ENCODE measurements around the gene ARID2.

ARID2 gene

GRCh38 chr12:45853550-45853949 is 124.0 kb downstream of the ARID2 start:
- no peak for DNase-seq (ENCODE audit: low read depth)

DNA sequence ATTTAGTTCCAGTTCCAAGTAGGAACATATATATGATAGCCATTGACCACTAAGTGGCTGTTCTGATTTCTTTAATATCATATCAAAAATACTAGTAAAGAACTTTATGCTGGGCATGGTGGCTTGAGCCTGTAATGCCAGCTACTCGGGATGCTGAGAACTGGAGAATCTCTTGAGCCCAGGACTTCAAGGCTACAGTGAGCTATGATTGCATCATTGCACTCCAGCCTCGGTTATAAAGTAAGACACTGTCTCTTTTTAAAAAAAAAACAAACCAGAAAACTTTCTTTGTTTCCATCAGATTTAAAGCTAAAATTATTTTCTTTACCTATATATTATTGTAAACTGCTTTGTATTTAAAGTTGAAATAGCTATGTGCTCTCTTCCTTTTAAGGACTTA is 133.8 kb downstream of the ARID2 start:
- DNase-seq (ENCODE audit: low read depth), result no peak

- no peak for DNase-seq (ENCODE audit: low read depth)
Measured at GRCh38 chr12:45866299-45866698, 136.8 kb downstream of the ARID2 start.

DNA sequence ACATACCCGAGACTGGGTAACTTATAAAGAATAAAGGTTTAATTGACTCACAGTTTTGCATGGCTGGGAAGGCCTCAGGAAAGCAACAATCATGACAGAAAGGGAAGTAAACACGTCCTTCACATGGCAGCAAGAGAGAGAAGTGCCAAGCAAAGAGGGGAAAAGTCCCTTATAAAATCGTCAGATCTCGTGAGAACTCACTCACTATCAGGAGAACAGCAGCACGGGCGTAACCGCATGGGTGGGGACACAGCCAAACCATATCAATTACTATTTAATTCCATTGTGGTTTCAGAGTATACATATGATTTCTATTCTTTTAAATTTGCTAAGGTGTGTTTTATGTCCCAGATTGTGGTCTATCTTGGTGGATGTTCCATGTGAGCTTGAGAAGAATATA is 142.9 kb downstream of the ARID2 start:
- DNase-seq (ENCODE audit: low read depth), result no peak

GRCh38 chr12:45877069-45877468 is 147.6 kb downstream of the ARID2 start:
- no peak for DNase-seq (ENCODE audit: low read depth)

DNA sequence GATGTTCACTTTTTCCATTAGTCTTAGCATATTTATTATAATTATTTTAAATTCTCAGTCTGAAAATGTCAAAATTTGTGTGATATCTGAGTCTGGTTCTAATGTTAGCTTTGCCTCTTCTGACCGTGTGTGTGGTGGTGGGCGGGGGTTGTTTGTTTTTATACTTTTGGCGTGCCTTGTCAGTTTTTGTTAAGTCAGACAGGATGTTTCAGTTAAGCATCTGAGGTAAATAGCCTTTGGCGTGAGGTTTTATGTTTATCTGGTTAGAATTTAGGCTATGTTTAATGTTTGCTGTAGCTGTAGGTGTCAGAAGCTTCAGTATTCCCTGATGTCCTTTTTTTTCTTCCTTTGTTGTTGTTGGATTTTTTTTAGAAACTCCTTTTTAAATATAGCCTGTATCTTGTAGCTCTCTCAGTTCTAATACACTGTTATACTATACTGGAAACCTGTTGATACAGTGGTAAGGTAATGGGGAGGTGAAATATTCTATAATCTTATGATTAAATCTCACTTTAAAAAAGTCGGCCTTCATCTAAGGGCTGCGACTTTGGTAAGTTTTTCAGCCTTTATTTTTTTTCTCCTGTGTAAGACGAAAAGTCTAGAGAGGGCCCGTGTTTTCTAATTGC is 149.2 kb downstream of the ARID2 start:
- no peak for DNase-seq (ENCODE audit: low read depth)

DNA sequence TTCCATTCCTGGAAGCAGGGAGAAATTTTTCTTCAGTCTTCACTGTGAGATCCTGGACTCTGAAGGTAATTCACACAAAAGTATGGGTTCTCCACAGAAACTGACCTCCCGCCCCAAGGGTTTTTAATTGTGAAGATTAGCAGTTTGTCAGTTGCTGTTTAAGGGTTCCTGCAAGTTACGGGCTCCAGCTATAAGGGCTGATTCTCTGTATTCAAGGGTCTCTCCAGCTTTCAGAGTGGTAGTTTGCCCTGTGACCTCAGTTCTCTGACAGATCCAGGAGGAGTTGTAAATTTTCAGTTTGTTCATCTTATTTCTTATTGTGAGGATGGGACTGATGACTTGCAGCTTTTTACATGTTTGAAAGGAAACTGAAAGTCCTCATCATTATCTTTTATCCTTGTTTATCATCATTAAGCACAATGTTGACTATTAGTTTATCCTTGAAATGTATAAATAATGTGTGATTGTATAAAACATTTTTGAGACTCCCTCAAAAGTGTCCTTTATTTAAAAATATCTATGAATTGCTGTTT is 149.9 kb downstream of the ARID2 start:
- no peak for DNase-seq (ENCODE audit: low read depth)

- DNase-seq (ENCODE audit: low read depth), result no peak
Measured at GRCh38 chr12:45880533-45880932, 151.0 kb downstream of the ARID2 start.

GRCh38 chr12:45883187-45883586 is 153.7 kb downstream of the ARID2 start:
- DNase-seq (ENCODE audit: low read depth), result no peak

DNA sequence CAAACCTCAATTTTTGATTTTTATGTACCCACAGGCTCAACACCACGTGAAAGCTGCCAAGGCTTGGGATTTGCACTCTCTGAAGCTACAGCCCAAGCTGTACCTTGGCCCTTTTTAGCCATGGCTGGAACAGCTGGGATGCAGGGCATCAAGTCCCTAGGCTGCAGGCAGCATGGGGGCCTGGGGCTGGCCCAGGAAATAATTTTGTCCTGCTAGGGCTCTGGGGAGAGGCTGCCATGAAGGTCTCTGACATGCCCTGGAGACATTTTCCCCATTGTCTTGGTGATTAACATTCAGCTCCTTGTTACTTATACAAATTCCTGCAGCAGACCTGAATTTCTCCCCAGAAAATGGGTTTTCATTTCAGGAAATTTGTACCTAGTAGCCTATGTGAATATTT is 157.2 kb downstream of the ARID2 start:
- no peak for DNase-seq (ENCODE audit: low read depth)

- no peak for DNase-seq (ENCODE audit: low read depth)
Measured at GRCh38 chr12:45887544-45887943, 158.0 kb downstream of the ARID2 start.

DNA sequence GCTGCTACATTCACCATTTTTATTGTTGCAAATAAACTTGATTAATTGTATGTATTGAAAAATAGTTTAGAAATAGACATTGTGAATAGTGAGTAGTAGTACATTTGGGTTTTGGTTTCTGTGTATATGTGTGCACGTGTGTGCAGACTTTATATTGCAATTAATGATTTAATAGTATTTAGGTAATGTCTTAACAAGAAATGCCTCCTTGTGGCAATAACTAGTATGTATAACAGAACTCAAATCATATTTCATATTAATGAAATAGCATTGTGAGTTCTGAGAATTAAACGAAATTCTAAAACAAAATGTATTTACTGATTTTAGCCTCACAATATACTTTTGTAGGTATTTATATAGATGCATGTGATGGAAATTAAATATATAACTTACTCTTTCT is 160.8 kb downstream of the ARID2 start:
- no peak for DNase-seq (ENCODE audit: low read depth)

DNA sequence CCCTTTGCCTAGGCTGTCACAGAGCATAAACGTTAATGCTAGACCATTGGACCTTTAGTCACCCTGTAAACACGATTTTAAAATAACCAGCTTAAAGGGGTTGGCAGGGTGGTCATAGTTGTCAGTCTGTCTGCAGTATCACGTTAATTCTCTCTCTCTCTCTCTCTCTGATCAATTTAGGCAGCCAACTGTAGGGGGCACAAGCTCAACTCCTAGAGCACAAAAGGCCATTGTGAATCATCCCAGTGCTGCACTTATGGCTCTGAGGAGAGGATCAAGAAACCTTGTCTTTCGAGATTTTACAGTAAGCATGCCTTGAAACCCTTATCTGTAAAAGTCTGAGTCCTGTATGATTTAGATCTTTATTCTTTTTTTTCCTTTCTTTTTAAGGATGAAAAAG is 163.7 kb downstream of the ARID2 start:
- DNase-seq (ENCODE audit: low read depth), result no peak

DNA sequence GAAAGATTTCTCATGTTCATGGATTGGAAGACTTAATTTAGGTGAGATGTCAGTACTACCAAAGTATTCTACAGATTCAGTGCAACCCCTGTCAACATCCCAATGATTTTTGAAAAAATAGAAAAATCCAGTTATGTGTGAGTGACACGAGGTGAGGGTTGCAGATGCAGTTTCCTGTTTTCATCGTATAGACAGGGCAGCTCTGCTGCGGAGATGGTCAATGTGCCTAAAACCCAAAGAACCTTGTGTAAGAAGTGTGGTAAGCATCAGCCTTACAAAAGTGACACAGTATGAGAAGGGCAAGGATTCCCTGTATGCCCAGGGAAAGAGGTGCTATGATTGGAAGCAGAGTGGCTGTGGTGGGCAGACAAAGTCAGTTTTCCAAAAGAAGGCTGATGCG is 166.5 kb downstream of the ARID2 start:
- no peak for DNase-seq (ENCODE audit: low read depth)

DNA sequence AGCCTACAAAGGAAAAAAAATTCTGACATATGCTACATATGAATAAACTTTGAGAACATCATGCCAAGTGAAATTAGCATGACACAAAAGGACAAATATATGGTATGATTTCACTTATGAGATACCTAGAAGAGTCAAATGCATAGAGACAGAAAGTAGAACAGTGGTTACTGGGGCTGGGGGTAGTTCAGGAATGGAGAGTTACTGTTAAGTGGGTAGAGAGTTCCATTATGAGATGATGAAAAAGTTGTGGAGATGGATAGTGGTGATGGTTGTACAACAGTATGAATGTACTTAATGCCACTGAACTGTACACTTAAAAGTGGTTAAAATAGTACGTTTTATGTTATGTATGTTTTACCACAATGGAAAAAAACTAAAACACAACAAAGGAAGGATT is 168.6 kb downstream of the ARID2 start:
- no peak for DNase-seq (ENCODE audit: low read depth)

DNA sequence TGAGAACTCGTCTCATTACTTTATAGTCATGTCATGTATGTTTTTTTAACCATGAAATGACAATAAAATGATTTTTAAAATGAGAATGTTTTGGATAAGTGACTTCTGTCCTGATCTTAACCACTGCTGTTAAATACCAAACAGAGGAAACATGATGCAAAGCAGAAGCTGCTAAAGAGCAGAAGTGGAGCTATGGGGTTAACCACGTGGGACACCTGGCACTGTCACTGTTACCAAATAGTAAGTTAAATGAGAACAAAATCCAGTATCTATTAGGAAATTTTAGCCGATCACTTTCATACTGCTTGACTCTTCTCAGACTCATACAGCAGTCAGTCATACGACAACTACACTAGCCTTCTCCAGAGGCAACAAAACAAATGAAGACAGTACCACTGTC is 178.4 kb downstream of the ARID2 start:
- DNase-seq (ENCODE audit: low read depth), result no peak

DNA sequence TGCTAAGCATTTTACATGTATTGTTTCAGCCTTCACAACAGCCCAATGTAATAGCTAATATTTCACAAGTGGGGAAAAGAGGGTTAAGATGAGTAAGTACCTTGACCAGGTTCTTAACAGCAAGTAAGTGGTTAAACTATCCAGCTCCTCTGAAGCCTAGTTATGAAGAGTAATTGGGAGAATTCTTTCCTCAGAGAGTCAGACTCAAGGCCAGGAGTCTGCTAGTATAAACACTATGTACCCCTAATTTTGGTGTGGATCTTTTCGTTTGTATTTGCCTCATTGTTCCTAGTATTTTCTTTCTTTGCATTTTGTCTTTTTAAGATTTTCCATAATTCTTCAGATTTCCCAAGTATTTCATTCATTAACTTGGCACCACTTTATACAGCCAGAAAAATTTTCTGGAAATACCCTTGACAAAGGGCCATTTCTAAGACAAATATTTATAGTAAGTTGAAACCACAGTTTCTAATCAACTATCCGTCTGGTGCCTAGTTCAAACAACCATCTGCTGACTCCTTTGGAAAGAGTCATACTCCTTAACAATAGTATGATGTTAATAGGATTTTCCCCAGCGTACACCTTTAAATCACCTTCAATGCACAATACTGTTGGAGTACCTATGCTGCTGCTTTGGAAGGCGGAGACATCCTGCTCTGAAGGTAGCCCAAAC is 179.7 kb downstream of the ARID2 start:
- DNase-seq (ENCODE audit: low read depth), result no peak

DNA sequence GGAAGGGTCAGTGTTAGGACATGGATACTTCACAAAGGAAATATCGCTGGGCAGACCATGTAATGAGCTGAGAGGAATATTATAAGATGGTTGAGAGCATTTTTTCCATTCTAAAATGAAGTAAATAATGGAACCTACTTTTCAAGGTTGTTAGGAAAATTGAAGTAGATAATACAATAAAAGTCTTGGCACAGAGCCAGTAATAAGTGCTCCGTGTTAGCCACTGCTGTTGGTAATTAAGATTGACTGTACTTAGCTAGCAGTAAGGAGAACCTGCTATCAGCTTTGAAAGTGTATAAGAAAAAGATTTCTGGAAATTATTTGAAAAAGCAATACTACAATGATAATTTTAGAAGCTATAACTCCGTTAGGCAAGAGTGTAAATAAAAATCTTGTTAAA is 183.3 kb downstream of the ARID2 start:
- DNase-seq (ENCODE audit: low read depth), result no peak

DNA sequence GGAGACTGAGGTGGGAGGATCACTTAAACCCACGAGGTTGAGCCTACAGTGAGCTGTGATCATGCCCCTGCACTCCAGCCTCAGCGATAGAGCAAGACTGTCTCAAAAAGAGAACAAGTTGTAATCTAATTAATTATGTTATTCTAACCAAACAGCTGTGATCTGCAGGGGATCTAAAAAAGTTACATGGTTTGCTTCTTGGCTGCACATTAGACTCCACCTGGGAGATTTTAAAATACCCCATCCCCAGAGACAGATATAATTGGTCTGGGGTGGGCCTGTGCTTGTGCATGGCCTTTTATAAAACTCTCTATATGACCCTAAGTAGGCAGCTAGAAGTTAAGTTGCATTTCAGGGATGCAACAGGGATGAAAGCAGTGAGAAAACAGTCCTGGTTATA is 184.1 kb downstream of the ARID2 start:
- DNase-seq (ENCODE audit: low read depth), result no peak

DNA sequence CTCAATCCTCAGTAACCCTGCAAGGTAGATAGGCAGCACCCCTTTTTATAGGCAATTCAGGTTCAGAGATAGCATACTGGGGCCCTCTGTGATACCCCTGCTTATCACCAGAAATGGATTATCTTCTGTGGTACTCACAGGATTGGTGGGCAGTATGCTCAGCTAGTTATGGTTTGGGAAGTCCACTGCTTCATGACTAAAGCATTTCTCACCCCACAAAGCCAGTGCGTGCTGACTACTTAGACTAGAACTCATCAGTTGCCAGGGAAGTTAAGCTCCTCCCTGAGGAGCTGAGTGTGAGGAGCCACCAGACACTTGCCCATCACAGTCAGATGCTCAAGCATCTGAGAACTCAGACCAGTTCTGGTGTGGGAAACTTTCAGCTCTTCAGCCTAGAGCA is 184.6 kb downstream of the ARID2 start:
- DNase-seq (ENCODE audit: low read depth), result no peak

DNA sequence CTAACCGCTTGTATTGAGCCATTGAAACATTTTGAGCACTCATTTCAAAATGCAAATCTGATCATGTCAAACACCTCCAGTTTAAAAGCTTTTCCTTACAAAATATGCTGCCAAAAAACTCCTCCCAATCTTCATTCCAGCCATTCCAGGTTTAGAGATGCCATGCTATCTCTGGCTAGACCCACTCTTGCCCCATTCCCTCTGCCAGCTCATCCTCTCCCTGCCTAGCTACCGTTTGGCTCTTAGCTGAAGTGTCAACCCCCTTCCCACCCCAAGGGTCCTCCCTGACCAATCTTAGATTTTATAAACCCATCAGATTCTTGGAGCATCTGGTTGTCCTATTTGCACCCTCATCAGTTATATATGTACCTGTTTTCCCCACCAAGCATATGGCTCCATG is 185.9 kb downstream of the ARID2 start:
- DNase-seq (ENCODE audit: low read depth), result no peak

DNA sequence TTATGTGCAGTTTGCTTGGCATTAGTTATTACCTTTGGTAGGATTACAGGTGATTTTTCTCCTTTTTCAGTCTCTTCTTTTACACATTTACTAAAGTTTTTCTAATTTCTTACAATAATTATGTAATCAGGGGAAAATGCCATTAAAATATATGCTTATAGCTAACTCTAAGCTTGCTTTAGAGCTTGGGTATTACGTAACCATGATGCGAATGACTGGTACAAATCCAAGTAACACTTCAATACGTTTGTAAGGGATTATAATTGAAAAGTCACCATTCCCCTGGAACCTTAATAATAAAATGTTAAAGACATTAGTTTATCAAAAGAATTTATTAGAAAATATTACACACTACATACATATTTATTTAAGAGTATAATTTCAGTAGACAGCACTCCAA is 189.3 kb downstream of the ARID2 start:
- DNase-seq (ENCODE audit: low read depth), result no peak

GRCh38 chr12:45928309-45928708 is 198.8 kb downstream of the ARID2 start:
- no peak for DNase-seq (ENCODE audit: low read depth)

- no peak for DNase-seq (ENCODE audit: low read depth)
Measured at GRCh38 chr12:45930369-45930768, 200.9 kb downstream of the ARID2 start.

Data from activated T-helper 1 cell treated with Interleukin-2 at 50 U/mL for 16 hours (primary cell).